Skeletal muscle tissue (tissue), 4 donors: ENCODE data around the gene SYT2. TPM values are rescaled to one million over a fixed set of nuclear protein-coding genes. Genes with fewer than 3 reads are reported as not detected.
"Not testable (repeated sequence)": the region's sequence is repeated elsewhere in the genome, so short reads cannot be mapped to it uniquely, and the experiment has no call there.

ENCODE experiments used
- H3K27ac ChIP-seq: one replicate; pipeline ENCODE4 v1.7.0; 2013; ENCODE audit warnings: mild to moderate bottlenecking, low read depth, low read length, inconsistent platforms
- H3K27me3 ChIP-seq, 3 donors: one replicate each; pipeline ENCODE4 v1.7.0; 2013; ENCODE audit warnings: low read length in 3 of 3; ENCODE audit not compliant: control insufficient read depth in 3 of 3, insufficient read depth in 3 of 3
- H3K36me3 ChIP-seq, 3 donors: one replicate each; pipeline ENCODE4 v1.7.0; 2013; ENCODE audit warnings: low read length in 3 of 3; ENCODE audit not compliant: control insufficient read depth in 3 of 3, insufficient read depth in 3 of 3
- H3K4me1 ChIP-seq, 3 donors: one replicate each; pipeline ENCODE4 v1.7.0; 2013; ENCODE audit warnings: low read length in 3 of 3, mild to moderate bottlenecking in 3 of 3; ENCODE audit not compliant: control insufficient read depth in 3 of 3, insufficient read depth in 3 of 3
- H3K4me3 ChIP-seq, 3 donors: one replicate each; pipeline ENCODE4 v1.7.0; 2013; ENCODE audit warnings: low read length in 3 of 3
- H3K9ac ChIP-seq, 3 donors: one replicate each; pipeline ENCODE4 v1.7.0; 2013; ENCODE audit warnings: low read length in 3 of 3, mild to moderate bottlenecking in 3 of 3, moderate library complexity in 2 of 3, low read depth in 1 of 3
- H3K9me3 ChIP-seq, 3 donors: one replicate each; pipeline ENCODE4 v1.7.0; 2013; ENCODE audit warnings: low read length in 3 of 3; ENCODE audit not compliant: control insufficient read depth in 3 of 3
- total RNA-seq: library from RNA; depleted of rRNA; stranded (reverse); fragments of >200 nt; gene quantifications from one replicate; pipeline ENCODE4 v1.2.3, GENCODE V29; 2014
- donor health status: Osteomylitis.

The SYT2 gene
- under 0.01 TPM for total RNA-seq

DNA sequence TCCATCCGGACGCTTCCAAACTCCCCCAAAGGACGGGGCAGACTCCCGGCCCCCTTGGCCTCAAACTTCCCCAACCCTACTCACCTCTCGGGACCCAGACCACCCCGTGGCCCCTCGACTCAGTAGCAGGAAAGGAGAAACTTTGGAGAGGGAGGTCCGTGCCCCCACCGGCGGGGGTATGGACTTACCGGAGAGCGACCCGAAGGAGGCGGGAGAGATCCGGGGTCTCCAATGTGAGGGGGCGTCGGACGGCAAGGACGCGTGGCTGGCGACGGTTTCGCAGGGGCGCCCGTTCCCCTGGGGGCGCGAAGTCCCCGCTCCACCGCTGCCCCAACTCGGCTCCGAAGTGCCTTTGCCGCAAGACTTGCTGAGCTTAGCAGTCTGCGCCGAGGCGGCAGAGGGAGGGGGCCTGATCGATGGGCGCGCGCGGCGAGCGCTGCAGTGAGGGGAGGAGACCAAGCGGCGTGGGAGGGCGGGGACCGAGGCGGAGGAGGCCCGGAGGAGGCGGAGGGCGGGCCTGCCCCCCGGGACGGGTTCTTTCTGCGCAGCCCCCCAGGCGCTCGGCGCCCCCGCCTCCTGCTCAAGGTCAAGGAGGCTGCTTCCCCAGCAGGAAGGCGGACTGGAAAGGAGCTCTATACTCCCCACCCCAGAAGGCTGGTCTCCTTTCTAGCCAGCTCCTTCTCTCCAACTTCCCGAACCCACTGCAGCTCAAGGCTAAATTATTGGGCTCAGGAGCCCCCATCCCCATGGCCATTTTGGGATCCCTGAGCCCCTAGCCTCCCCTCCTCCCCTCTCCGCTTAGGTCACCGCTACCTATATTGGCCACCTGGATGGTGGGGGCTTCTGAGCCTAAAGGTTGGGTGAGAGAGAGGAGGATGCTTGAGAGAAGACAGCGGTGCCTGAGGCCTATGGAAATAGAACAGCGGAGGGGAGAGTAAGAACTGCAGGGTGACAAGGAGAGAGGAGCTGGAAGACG lies at the start of gene SYT2:
SYT2 (minus strand) TSS at position 385 of the 976 bp plus-strand sequence. CDS start 104,682 bp downstream, outside the sequence.
- Histone ChIP-seq H3K4me1 (peaks cover 4 to 6% (median 5%) of the 10 kb centered on the region in 3 donors), H3K27me3 (peaks cover 64 to 66% (median 64%) of the 10 kb centered on the region in 3 donors), H3K27ac (no peak within 1 kb of the TSS), H3K36me3 (no peaks in the 10 kb centered on the region), H3K4me3 (peak within 1 kb of the TSS in 2 of 3 donors; percentile 40 to 41), H3K9me3 (no peaks in the 10 kb centered on the region), H3K9ac (peak within 1 kb of the TSS in 1 of 3 donors; percentile 33)

DNA sequence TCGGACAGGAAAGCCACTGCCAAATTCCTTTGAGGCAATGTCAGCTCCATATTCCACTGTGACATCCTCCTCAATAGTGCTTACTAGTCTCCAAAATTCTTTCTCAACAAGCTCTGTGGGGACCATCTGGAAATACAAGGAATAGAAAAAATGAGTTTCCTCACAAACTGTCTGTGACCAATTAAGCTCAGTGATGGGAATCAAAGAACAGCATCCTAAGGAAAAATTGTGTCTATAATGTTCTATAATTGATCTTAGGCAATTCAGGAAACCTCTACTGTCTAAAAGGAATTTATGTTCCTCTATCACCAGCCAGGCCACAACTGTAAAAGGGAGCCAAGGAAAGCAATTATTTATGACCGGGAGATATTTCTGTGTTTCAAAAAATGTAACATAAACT lies 46.1 kb upstream of the SYT2 start:
- H3K4me3 ChIP-seq = no peak overlapping the region
- H3K36me3 ChIP-seq = peaks cover 19 to 63% (median 36%) of the 10 kb centered on the region in 3 donors
- no peaks in the 10 kb centered on the region for H3K4me1 ChIP-seq

DNA sequence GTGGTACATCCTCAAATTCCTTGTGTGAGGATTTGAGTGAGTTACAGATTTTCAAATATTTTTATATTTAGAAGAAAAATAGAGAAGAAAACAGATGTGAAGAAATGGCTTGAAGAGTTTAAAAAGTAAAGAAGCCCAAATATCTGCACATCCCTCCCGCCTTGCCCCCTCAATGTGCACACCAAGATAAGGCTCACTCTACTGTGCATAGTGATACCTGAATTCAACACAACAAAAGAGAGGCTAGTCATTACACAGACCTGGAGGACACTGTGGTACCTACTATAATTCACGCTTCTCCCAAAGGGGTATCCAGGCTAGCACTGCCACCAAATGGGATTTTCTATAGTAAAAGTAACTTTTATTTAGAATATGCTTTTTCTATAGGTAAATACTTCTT lies 44.0 kb upstream of the SYT2 start:
- H3K36me3 ChIP-seq = peaks cover 17 to 69% (median 39%) of the 10 kb centered on the region in 3 donors
- H3K4me1 ChIP-seq = no peaks in the 10 kb centered on the region
- H3K9ac ChIP-seq = no peak overlapping the region

More for the DNA sequence above, 46.1 kb upstream of the SYT2 start:
- H3K27me3 ChIP-seq = no peaks in the 10 kb centered on the region
- no peak overlapping the region for H3K27ac ChIP-seq
- no peak overlapping the region for H3K9ac ChIP-seq
- no peaks in the 10 kb centered on the region for H3K9me3 ChIP-seq

DNA sequence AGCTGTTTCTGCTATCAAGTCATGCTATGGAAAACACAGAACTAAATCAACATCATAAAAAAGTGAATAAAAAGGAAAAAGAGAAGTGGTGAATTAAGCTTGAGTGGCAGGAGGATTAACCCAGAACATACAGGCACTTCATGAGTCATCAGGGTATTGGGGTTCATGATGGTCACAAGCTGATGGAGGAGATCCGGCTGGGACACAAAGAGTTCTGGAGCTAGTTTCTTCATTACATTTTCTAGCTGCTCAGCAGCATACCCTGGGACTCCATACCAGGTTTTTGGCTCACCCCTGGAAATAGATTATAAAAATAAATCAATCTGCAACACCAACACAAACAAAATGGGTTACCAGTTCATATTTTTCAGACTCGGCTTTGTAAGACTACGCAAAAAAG lies 42.5 kb upstream of the SYT2 start:
- Histone ChIP-seq H3K27me3 (no peaks in the 10 kb centered on the region), H3K4me1 (no peaks in the 10 kb centered on the region), H3K36me3 (peaks cover 14 to 65% (median 45%) of the 10 kb centered on the region in 3 donors), H3K9ac (no peak overlapping the region), H3K4me3 (no peak overlapping the region), H3K9me3 (no peaks in the 10 kb centered on the region), H3K27ac (no peak overlapping the region)

More for the DNA sequence above, 44.0 kb upstream of the SYT2 start:
- no peak overlapping the region for H3K27ac ChIP-seq
- H3K4me3 ChIP-seq = no peak overlapping the region
- no peaks in the 10 kb centered on the region for H3K9me3 ChIP-seq
- H3K27me3 ChIP-seq = no peaks in the 10 kb centered on the region

DNA sequence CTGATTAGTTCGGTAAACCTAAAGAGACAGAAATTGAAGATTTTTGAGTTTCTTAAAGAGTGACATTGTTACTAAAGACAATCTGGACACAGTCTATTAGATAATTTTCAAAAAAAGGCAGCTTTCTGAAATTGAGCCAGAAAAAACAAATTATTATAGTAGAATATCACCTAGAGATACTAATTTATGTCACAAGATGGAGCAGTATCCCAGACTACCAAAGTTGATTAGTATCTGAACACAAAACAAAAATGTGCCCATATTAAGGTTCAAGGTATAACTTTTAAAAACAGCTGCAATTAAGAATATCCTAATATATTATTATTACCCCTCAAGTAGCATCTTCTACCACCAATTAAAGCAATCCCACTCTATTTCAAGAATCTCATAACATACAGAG lies 40.5 kb upstream of the SYT2 start:
- H3K9me3 ChIP-seq = no peaks in the 10 kb centered on the region
- peaks cover 9 to 49% (median 29%) of the 10 kb centered on the region in 3 donors for H3K36me3 ChIP-seq
- no peaks in the 10 kb centered on the region for H3K27me3 ChIP-seq
- no peak overlapping the region for H3K4me3 ChIP-seq
- H3K27ac ChIP-seq = no peak overlapping the region
- H3K4me1 ChIP-seq = no peaks in the 10 kb centered on the region
- H3K9ac ChIP-seq = no peak overlapping the region

DNA sequence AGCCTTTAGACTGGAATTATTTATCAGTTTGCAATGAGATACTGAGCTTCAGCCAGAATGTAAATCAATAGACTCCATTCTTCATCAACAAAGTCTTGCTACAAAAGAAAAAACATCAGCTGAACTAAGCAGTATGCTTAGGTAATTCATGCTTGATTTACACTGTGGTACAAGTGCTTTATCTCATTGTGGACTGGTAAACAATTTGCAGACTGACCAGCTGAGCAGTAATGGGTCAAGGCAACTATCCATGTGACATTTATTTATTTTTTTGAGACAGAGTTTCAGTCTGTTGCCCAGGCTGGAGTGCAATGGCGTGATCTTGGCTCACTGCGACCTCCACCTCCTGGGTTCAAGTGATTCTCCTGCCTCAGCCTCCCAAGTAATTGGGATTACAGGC lies 39.8 kb upstream of the SYT2 start:
- no peak overlapping the region for H3K27ac ChIP-seq
- no peak overlapping the region for H3K4me3 ChIP-seq
- peaks cover 14 to 49% (median 30%) of the 10 kb centered on the region in 3 donors for H3K36me3 ChIP-seq
- H3K9ac ChIP-seq = no peak overlapping the region
- H3K4me1 ChIP-seq = no peaks in the 10 kb centered on the region
- H3K9me3 ChIP-seq = no peaks in the 10 kb centered on the region
- no peaks in the 10 kb centered on the region for H3K27me3 ChIP-seq

DNA sequence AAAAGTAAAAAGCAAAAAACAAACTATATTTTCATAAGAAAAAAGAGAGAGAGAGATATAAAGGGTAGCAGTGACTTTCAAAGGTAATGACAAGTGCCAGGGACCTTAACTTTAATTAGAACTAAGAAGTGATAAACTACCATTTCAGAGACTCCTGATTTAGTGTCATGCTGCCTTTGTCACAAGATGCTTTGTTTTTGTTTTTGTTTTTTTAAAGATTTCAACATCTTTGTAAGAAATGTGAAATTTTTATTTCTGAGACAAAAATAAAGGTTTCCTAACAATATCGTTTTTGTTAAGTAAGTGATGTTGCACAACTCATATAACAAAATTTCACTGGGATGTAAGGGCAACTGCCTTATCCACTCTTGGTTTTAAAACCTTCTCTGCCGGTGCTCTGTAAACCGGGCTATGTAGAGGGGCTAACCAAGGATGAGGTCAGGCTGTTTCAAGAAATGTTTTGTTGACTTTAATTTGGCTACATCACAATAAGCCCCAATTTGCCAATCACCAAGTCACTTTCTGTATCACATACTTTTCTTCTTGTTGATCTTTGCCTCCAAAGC lies 35.2 kb upstream of the SYT2 start:
- Histone ChIP-seq H3K9me3 (no peaks in the 10 kb centered on the region), H3K27ac (no peak overlapping the region), H3K27me3 (no peaks in the 10 kb centered on the region), H3K4me3 (no peak overlapping the region), H3K36me3 (peaks cover 28 to 49% (median 34%) of the 10 kb centered on the region in 3 donors), H3K4me1 (no peaks in the 10 kb centered on the region), H3K9ac (no peak overlapping the region)

DNA sequence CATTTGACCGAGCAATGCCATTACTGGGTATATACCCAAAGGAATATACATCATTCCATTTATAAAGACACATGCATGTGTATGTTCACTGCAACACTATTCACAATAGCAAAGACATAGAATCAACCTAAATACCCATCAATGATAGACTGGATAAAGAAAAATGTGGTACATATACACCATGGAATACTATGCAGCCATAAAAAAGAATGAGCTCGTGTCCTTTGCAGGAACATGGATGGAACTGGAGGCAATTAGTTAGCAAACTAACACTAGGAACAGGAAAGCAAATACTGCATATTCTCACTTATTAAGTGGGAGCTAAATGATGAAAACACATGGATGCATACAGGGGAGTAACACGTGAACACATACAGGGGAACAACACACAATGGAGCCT lies 34.5 kb upstream of the SYT2 start:
- not testable (repeated sequence) for H3K27ac ChIP-seq, H3K4me3 ChIP-seq, H3K9me3 ChIP-seq, H3K27me3 ChIP-seq, H3K9ac ChIP-seq, H3K4me1 ChIP-seq
- H3K36me3 ChIP-seq = peaks cover 28 to 46% (median 34%) of the 10 kb centered on the region in 3 donors

DNA sequence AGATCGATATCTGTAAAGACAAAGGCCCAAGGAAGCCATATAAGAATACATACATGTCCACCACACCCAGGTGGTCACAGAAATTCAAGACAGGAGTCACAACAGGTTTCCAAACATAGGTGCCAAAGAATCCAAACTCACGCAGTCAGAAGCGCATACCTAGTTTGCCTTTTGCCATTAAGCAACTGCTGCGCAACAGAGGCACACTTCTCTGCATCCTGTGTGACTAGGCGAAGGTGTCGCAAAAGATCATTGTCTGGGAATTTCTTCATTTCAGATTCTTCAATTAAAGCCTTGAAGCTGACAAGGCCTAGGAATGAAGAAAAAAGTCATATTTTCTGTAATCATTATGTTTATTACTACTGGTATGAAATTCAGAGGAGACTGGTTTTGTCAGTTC lies 32.2 kb upstream of the SYT2 start:
- H3K9ac ChIP-seq = no peak overlapping the region
- no peaks in the 10 kb centered on the region for H3K4me1 ChIP-seq
- H3K36me3 ChIP-seq = peaks cover 26 to 38% (median 28%) of the 10 kb centered on the region in 3 donors
- no peak overlapping the region for H3K4me3 ChIP-seq
- H3K9me3 ChIP-seq = no peaks in the 10 kb centered on the region
- H3K27me3 ChIP-seq = no peaks in the 10 kb centered on the region
- H3K27ac ChIP-seq = no peak overlapping the region

DNA sequence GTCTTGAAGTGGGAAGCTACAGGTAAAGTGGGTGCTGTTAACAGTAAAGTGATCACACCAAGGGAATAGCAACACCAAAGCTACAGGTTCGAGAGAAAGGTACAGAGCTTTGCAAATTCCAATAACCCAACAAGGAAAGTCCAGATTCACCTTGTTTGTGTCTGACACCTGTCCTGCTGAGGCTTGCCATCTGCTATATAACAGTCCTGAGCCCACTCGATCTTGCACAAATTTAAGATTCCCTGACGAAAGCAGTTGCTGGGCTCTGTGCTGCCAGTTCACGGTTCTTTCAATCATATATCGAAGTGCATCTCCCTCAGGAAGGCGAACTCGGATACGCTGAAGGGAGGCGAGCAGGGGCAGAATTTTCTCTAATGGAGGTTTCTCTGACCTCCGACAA lies 23.0 kb upstream of the SYT2 start:
- H3K36me3 ChIP-seq = peaks cover 28 to 69% (median 44%) of the 10 kb centered on the region in 3 donors
- no peaks in the 10 kb centered on the region for H3K9me3 ChIP-seq
- no peaks in the 10 kb centered on the region for H3K27me3 ChIP-seq

More for the DNA sequence above, 23.0 kb upstream of the SYT2 start:
- Histone ChIP-seq H3K4me3 (no peak overlapping the region), H3K27ac (no peak overlapping the region), H3K4me1 (no peaks in the 10 kb centered on the region), H3K9ac (no peak overlapping the region)
